ENCODE results near the gene MYOG. TPM values are rescaled to one million over a fixed set of nuclear protein-coding genes. Genes with fewer than 3 reads are reported as not detected.

Gene MYOG
- total RNA-seq, 1 experiment from 2014 or later, result not detected

- Mint-ChIP-seq H3K4me1 (ENCODE audit: low read depth, unreplicated experiment) (peaks cover 26% of the 10 kb centered on the region), H3K4me3 (ENCODE audit: unreplicated experiment) (peak overlapping the region; percentile 84), H3K9me3 (ENCODE audit: unreplicated experiment) (no peaks in the 10 kb centered on the region), H3K27ac (ENCODE audit: unreplicated experiment) (peak overlapping the region; percentile 65), H3K27me3 (ENCODE audit: insufficient read depth, unreplicated experiment) (no peaks in the 10 kb centered on the region), H3K36me3 (ENCODE audit: insufficient read depth, unreplicated experiment) (peaks cover 12% of the 10 kb centered on the region)
- BruUV-seq (replicated peaks), result no TSS peak
- TF ChIP-seq CTCF (IDR thresholded peaks at IDR 0.05; ENCODE audit: insufficient read depth in 1 of 2, low read depth in 1 of 2, low read length in 1 of 2, severe bottlenecking in 1 of 2, unreplicated experiment in 1 of 2), result no peak
- ChIA-PET POLR2A (interaction anchor here (0.6 to 0.9 kb wide), 3 partner anchors 10 to 72 kb away, joined by 3 to 4 read pairs (median 4); no protein-coding TSS in a partner anchor), CTCF (interaction anchor here (0.5 to 3.3 kb wide), 21 partner anchors 8 to 141 kb away, joined by 3 to 56 read pairs (median 4); partner anchors contain the start of gene TMEM183A)
- Histone ChIP-seq H3K4me3 (ENCODE audit: low read depth, low read length) (peak overlapping the region; percentile 50), H3K9me3 (no peaks in the 10 kb centered on the region), H3K36me3 (ENCODE audit: control insufficient read depth, insufficient read depth, low read length) (no peaks in the 10 kb centered on the region), H3K4me1 (peaks cover 16% of the 10 kb centered on the region), H3K27me3 (replicated peaks; ENCODE audit: control insufficient read depth, insufficient read depth, low read length) (no peaks in the 10 kb centered on the region)
- intact Hi-C loops (cut with micrococcal nuclease; ENCODE audit: unreplicated experiment), result loop anchor here (5.0 kb wide), 1 partner anchor 44 kb away; no protein-coding TSS in a partner anchor
- DNase-seq, result no peak
Observed at GRCh38 chr1:203128431-203128715, 42.6 kb upstream of the MYOG start.

GRCh38 chr1:203127666-203128430, 42.0 kb upstream of the MYOG start, which contains the start of gene ADORA1:
Gene ADORA1, plus strand, starts transcription at chr1:203127726. Its CDS starts 1,116 bp downstream, at chr1:203128842.
- peak; percentile 11 to 46 for TF ChIP-seq CTCF (IDR thresholded peaks at IDR 0.05; ENCODE audit: insufficient read depth in 1 of 2, low read depth in 1 of 2, low read length in 1 of 2, severe bottlenecking in 1 of 2, unreplicated experiment in 1 of 2)
- no peaks in the 10 kb centered on the region for H3K36me3 ChIP-seq (ENCODE audit: control insufficient read depth, insufficient read depth, low read length)
- H3K27me3 Mint-ChIP-seq (ENCODE audit: insufficient read depth, unreplicated experiment), result no peaks in the 10 kb centered on the region
- H3K4me3 ChIP-seq (ENCODE audit: low read depth, low read length), result peak within 1 kb of the TSS; percentile 50
- peaks cover 26% of the 10 kb centered on the region for H3K4me1 Mint-ChIP-seq (ENCODE audit: low read depth, unreplicated experiment)
- H3K27ac Mint-ChIP-seq (ENCODE audit: unreplicated experiment), result peak within 1 kb of the TSS; percentile 65
- BruUV-seq (replicated peaks), result no TSS peak
- intact Hi-C loops (cut with micrococcal nuclease; ENCODE audit: unreplicated experiment), result loop anchor here (1.0 to 5.0 kb wide), 2 partner anchors 10 to 44 kb away; no protein-coding TSS in a partner anchor
- H3K4me1 ChIP-seq, result peaks cover 16% of the 10 kb centered on the region
- H3K27me3 ChIP-seq (replicated peaks; ENCODE audit: control insufficient read depth, insufficient read depth, low read length), result no peaks in the 10 kb centered on the region
- no peaks in the 10 kb centered on the region for H3K9me3 ChIP-seq
- peak within 1 kb of the TSS; percentile 84 for H3K4me3 Mint-ChIP-seq (ENCODE audit: unreplicated experiment)
- H3K36me3 Mint-ChIP-seq (ENCODE audit: insufficient read depth, unreplicated experiment), result peaks cover 12% of the 10 kb centered on the region
- CTCF ChIA-PET, result interaction anchor here (0.5 to 3.3 kb wide), 29 partner anchors 9 to 141 kb away, joined by 3 to 56 read pairs (median 4); partner anchors contain the start of gene TMEM183A
- peak; percentile 66 to 78 for DNase-seq
- POLR2A ChIA-PET, result interaction anchor here (0.6 to 0.9 kb wide), 5 partner anchors 10 to 163 kb away, joined by 3 to 4 read pairs (median 4); no protein-coding TSS in a partner anchor
- H3K9me3 Mint-ChIP-seq (ENCODE audit: unreplicated experiment), result no peaks in the 10 kb centered on the region

GRCh38 chr1:203126866-203127665, 41.3 kb upstream of the MYOG start:
- POLR2A ChIA-PET, result interaction anchor here (0.6 to 0.7 kb wide), 3 partner anchors 34 to 164 kb away, joined by 4 to 5 read pairs (median 4); no protein-coding TSS in a partner anchor

More at GRCh38 chr1:203126866-203127665, 41.3 kb upstream of the MYOG start:
- no peaks in the 10 kb centered on the region for H3K27me3 Mint-ChIP-seq (ENCODE audit: insufficient read depth, unreplicated experiment)
- no peak for TF ChIP-seq CTCF (IDR thresholded peaks at IDR 0.05; ENCODE audit: insufficient read depth in 1 of 2, low read depth in 1 of 2, low read length in 1 of 2, severe bottlenecking in 1 of 2, unreplicated experiment in 1 of 2)
- peaks cover 26% of the 10 kb centered on the region for H3K4me1 Mint-ChIP-seq (ENCODE audit: low read depth, unreplicated experiment)
- CTCF ChIA-PET, result interaction anchor here (0.6 to 3.3 kb wide), 24 partner anchors 8 to 142 kb away, joined by 3 to 56 read pairs (median 4); partner anchors contain the start of gene TMEM183A
- Histone ChIP-seq H3K36me3 (ENCODE audit: control insufficient read depth, insufficient read depth, low read length) (no peaks in the 10 kb centered on the region), H3K4me3 (ENCODE audit: low read depth, low read length) (peak overlapping the region; percentile 50), H3K27me3 (replicated peaks; ENCODE audit: control insufficient read depth, insufficient read depth, low read length) (no peaks in the 10 kb centered on the region), H3K9me3 (no peaks in the 10 kb centered on the region), H3K4me1 (peaks cover 16% of the 10 kb centered on the region)
- H3K27ac Mint-ChIP-seq (ENCODE audit: unreplicated experiment), result peak overlapping the region; percentile 26
- intact Hi-C loops (cut with micrococcal nuclease; ENCODE audit: unreplicated experiment), result loop anchor here (1.0 to 5.0 kb wide), 2 partner anchors 9 to 45 kb away; no protein-coding TSS in a partner anchor
- DNase-seq, result peak in 1 of 2 experiments; percentile 12
- H3K36me3 Mint-ChIP-seq (ENCODE audit: insufficient read depth, unreplicated experiment), result peaks cover 12% of the 10 kb centered on the region
- peak overlapping the region; percentile 84 for H3K4me3 Mint-ChIP-seq (ENCODE audit: unreplicated experiment)
- BruUV-seq (replicated peaks), result no TSS peak
- H3K9me3 Mint-ChIP-seq (ENCODE audit: unreplicated experiment), result no peaks in the 10 kb centered on the region

Data from Caco-2 (cell line).